OCI-LY7 (cell line): ENCODE measurements around the gene SPG11. TPM values are rescaled to one million over a fixed set of nuclear protein-coding genes. Genes with fewer than 3 reads are reported as not detected.

Experiments used
- BruUV-seq: library from RNA; stranded (reverse); fragments of 400-500 nt; replicated peaks from 2 replicates; lab custom pipeline; 2021; lab: Mats Ljungman, UMichigan
- CTCF ChIA-PET: fragments of 300-600 bp; sonication (Branson Sonifier 250); formaldehyde crosslinking; loops from one replicate; lab custom pipeline; 2022; ENCODE audit warnings: antibody characterized with exemption; ENCODE audit not compliant: unreplicated experiment; lab: Charles Lee
- POLR2A ChIA-PET: fragments of 300-600 bp; sonication (Branson Sonifier 250); formaldehyde crosslinking; loops from one replicate; lab custom pipeline; 2022; ENCODE audit warnings: antibody characterized with exemption; lab: Charles Lee
- DNase-seq: peaks from one replicate; pipeline ENCODE4 v3.0.0-alpha.2; 2015; ENCODE audit warnings: low spot score
- H2AFZ ChIP-seq: fragments of 200-600 bp; sonication (generic), shearing (Covaris generic); 2 replicates; pipeline ENCODE4 v1.6.1; 2014; ENCODE audit warnings: mild to moderate bottlenecking, antibody characterized with exemption, low read length, moderate library complexity
- H3K27ac ChIP-seq: fragments of 200-600 bp; sonication (generic); 2 replicates; pipeline ENCODE4 v1.5.1; 2014; ENCODE audit warnings: mixed run types, low read depth, mild to moderate bottlenecking, moderate library complexity, low read length, inconsistent platforms; ENCODE audit not compliant: poor library complexity, severe bottlenecking
- H3K36me3 ChIP-seq: fragments of 200-600 bp; sonication (generic); 2 replicates; pipeline ENCODE4 v1.6.1; 2014; ENCODE audit warnings: mild to moderate bottlenecking, antibody characterized with exemption, low read length, moderate library complexity, mixed read lengths; ENCODE audit not compliant: insufficient read depth
- H3K4me1 ChIP-seq: fragments of 200-600 bp; sonication (generic); 2 replicates; pipeline ENCODE4 v1.5.1; 2014; ENCODE audit warnings: mild to moderate bottlenecking, low read length; ENCODE audit not compliant: insufficient read depth, poor library complexity, severe bottlenecking
- H3K4me2 ChIP-seq: fragments of 200-600 bp; sonication (generic); 2 replicates; pipeline ENCODE4 v1.6.1; 2014; ENCODE audit warnings: mild to moderate bottlenecking, low read length
- H3K4me3 ChIP-seq: fragments of 200-600 bp; sonication (generic); 2 replicates; pipeline ENCODE4 v1.5.1; 2014; ENCODE audit warnings: mild to moderate bottlenecking, low read depth, low read length; ENCODE audit not compliant: poor library complexity, severe bottlenecking
- H3K79me2 ChIP-seq: fragments of 200-600 bp; sonication (generic); 2 replicates; pipeline ENCODE4 v1.6.1; 2016; ENCODE audit warnings: low read depth, mild to moderate bottlenecking, low read length, moderate library complexity, mixed read lengths; ENCODE audit not compliant: insufficient read depth
- H3K9me2 ChIP-seq: fragments of 200-600 bp; sonication (generic); 2 replicates; pipeline ENCODE4 v1.6.1; 2016; ENCODE audit warnings: mild to moderate bottlenecking, low read length, mixed read lengths; ENCODE audit not compliant: insufficient read depth
- H3K9me3 ChIP-seq: fragments of 200-600 bp; sonication (generic); 2 replicates; pipeline ENCODE4 v1.6.1; 2014; ENCODE audit warnings: mild to moderate bottlenecking, mixed run types, low read length, mixed read lengths
- H4K20me1 ChIP-seq: fragments of 200-600 bp; sonication (generic); 2 replicates; pipeline ENCODE4 v1.6.1; 2014; ENCODE audit warnings: mild to moderate bottlenecking, antibody characterized with exemption, low read length, moderate library complexity, mixed read lengths; ENCODE audit not compliant: insufficient read depth
- EZH2phosphoT487 ChIP-seq: fragments of 200-600 bp; sonication (generic); IDR thresholded peaks from 2 replicates; pipeline ENCODE4 v1.6.1; 2018; ENCODE audit warnings: low read depth, borderline replicate concordance, mild to moderate bottlenecking, mixed run types, antibody characterized with exemption, low read length, moderate library complexity, mixed read lengths
- intact Hi-C: fragments of 100-400 bp; cut with micrococcal nuclease; formaldehyde crosslinking; loops from one replicate; pipeline ENCODE4 v1.10.0; 2022; ENCODE audit not compliant: unreplicated experiment
- total RNA-seq, 2 experiments: library from RNA; depleted of rRNA in 1 of 2; stranded (reverse); fragments of >200 nt in 1 of 2; shearing (Covaris generic) in 1 of 2; gene quantifications; 2 replicates each; pipeline ENCODE4 v1.2.3, GENCODE V29; 2014 to 2022
- TF ChIP-seq, protein P1 (sequence below): fragments of 200-600 bp; sonication (generic); conservative IDR thresholded peaks from 2 replicates; pipeline ENCODE4 v1.5.1; 2014; ENCODE audit warnings: mild to moderate bottlenecking, antibody characterized with exemption, low read length, moderate library complexity, mixed read lengths

SPG11 gene
- total RNA-seq, 2 experiments from 2014 or later, result 69.1 to 92.8 TPM

DNA sequence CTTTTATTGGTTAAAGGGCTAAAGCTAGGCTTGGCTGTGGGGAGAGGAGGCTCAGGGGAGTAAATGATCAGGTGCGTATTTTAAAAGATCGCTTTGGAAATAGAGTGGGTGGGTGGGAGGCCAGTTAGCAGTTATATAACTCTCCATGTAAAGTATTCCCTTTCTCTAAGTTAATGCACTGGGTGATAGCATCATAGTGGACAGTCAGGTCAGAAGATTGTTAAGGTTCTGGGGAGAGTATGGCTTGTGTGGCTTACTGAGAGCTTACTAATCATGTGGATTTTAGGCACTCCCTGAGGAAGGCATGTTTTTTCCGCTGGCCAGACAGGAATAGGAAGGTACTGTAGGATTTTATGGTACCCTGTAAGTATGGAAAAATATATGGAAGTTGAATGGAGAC is 132.8 kb downstream of the SPG11 start:
- TF ChIP-seq, protein P1, sequence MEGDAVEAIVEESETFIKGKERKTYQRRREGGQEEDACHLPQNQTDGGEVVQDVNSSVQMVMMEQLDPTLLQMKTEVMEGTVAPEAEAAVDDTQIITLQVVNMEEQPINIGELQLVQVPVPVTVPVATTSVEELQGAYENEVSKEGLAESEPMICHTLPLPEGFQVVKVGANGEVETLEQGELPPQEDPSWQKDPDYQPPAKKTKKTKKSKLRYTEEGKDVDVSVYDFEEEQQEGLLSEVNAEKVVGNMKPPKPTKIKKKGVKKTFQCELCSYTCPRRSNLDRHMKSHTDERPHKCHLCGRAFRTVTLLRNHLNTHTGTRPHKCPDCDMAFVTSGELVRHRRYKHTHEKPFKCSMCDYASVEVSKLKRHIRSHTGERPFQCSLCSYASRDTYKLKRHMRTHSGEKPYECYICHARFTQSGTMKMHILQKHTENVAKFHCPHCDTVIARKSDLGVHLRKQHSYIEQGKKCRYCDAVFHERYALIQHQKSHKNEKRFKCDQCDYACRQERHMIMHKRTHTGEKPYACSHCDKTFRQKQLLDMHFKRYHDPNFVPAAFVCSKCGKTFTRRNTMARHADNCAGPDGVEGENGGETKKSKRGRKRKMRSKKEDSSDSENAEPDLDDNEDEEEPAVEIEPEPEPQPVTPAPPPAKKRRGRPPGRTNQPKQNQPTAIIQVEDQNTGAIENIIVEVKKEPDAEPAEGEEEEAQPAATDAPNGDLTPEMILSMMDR, result no peak
- Histone ChIP-seq H3K36me3 (peaks cover 21% of the 10 kb centered on the region; the same call in 1 of the 2 replicates), H3K9me2 (no peaks in the 10 kb centered on the region), H2AFZ (no peak overlapping the region), H3K9me3 (no peaks in the 10 kb centered on the region), H3K4me2 (no peak overlapping the region), H4K20me1 (no peaks in the 10 kb centered on the region), H3K4me3 (no peak overlapping the region), H3K79me2 (no peaks in the 10 kb centered on the region), H3K4me1 (peaks cover 2% of the 10 kb centered on the region), H3K27ac (no peak overlapping the region)
- POLR2A ChIA-PET, result interaction anchor here (0.7 kb wide), 1 partner anchor 137 kb away, joined by 4 read pairs; no protein-coding TSS in a partner anchor
- no TSS peak for BruUV-seq
- intact Hi-C loops, result no loop called here
- no peak for DNase-seq
- CTCF ChIA-PET, result no interaction called here

DNA sequence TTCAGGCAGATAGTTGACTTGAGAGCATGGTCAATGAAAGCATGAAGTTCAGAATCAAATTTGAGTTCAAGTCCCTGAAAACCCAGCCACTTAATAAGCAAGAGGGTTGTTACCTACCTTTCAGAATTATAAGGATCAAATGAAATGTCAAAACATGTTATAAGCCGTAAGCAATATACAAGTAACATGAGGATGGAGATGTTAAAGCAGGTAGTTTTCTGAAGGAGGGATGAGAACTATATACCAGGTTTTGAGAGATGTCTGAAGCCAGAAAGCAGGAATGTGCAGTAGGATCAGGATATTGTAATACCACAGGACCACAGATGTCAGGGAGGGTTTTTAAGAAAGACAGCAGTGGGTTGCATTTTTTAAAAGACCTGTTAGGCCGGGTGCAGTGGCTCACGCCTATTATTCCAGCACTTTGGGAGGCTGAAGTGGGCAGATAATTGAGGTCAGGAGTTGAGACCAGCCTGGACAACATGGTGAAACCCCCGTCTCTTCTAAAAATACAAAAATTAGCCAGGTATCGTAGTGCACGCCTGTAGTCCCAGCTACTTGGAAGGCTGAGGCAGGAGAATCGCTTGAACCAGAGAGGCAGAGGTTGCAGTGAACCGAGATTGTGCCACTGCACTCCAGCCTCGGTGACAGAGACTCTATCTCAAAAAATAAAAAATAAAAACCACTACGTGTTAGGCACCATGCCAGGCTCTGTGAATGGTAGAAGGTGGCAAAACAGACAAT is 133.4 kb downstream of the SPG11 start:
- CTCF ChIA-PET, result no interaction called here
- BruUV-seq, result TSS peak; percentile 35
- DNase-seq, result no peak

DNA sequence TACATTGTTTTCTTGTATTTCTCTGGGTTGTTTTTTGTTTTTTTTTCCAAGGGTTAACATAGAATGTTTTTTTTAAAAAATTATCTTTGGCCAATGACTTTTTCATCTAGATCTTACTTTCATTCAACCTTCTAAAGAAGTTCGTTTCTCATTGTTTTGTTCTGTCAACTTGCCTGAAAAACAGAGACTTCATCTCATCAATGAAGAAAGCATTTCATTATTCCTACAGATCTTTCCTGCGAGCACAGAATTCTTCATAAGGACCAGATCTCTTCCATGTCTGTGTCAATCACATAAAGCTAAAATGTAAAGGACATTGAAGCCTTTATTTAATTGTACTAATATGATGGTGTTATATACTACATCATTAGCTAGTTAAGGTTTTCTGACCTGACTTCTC is 136.2 kb downstream of the SPG11 start:
- ChIA-PET CTCF (no interaction called here), POLR2A (no interaction called here)
- DNase-seq, result no peak
- H3K9me3 ChIP-seq, result no peaks in the 10 kb centered on the region
- H4K20me1 ChIP-seq, result no peaks in the 10 kb centered on the region
- H3K4me3 ChIP-seq, result no peak overlapping the region
- H3K4me2 ChIP-seq, result no peak overlapping the region
- H3K79me2 ChIP-seq, result no peaks in the 10 kb centered on the region
- no peaks in the 10 kb centered on the region for H3K9me2 ChIP-seq
- no TSS peak for BruUV-seq
- no peak overlapping the region for H3K27ac ChIP-seq
- H3K4me1 ChIP-seq, result no peaks in the 10 kb centered on the region
- intact Hi-C loops, result no loop called here
- TF ChIP-seq, protein P1, result no peak
- no peak for TF ChIP-seq EZH2phosphoT487
- H3K36me3 ChIP-seq, result peaks cover 55% of the 10 kb centered on the region
- H2AFZ ChIP-seq, result no peak overlapping the region

More for the DNA sequence above, 133.4 kb downstream of the SPG11 start:
- TF ChIP-seq, protein P1, result no peak
- no peak for TF ChIP-seq EZH2phosphoT487
- Histone ChIP-seq H3K4me2 (no peak overlapping the region), H3K4me1 (no peaks in the 10 kb centered on the region), H4K20me1 (no peaks in the 10 kb centered on the region), H3K4me3 (no peak overlapping the region), H3K36me3 (peaks cover 27% of the 10 kb centered on the region; the same call in 1 of the 2 replicates), H3K79me2 (no peaks in the 10 kb centered on the region), H2AFZ (no peak overlapping the region), H3K9me2 (no peaks in the 10 kb centered on the region), H3K9me3 (no peaks in the 10 kb centered on the region), H3K27ac (no peak overlapping the region)
- intact Hi-C loops, result no loop called here
- POLR2A ChIA-PET, result interaction anchor here (0.7 kb wide), 1 partner anchor 137 kb away, joined by 4 read pairs; no protein-coding TSS in a partner anchor
